Fibroblast of lung (primary cell): Measurements from ENCODE around the gene GALNT11.

Experiments
- CTCF ChIP-seq, 2 donors: IDR thresholded peaks in 1 of 2; conservative IDR thresholded peaks in 1 of 2; 1 replicate in 1 of 2; 2 replicates in 1 of 2; pipeline ENCODE4 v1.5.1; 2011 to 2012; ENCODE audit warnings: low read length in 2 of 2, control low read depth in 1 of 2, inconsistent platforms in 1 of 2, low read depth in 1 of 2, mild to moderate bottlenecking in 1 of 2
- EZH2 ChIP-seq: IDR thresholded peaks from 2 replicates; pipeline ENCODE4 v1.5.1; 2012; ENCODE audit warnings: low read length, control low read depth, mild to moderate bottlenecking; ENCODE audit errors: missing control alignments

- no peak for TF ChIP-seq CTCF (conservative IDR thresholded peaks at IDR 0.05 in 1 of 2, IDR thresholded peaks at IDR 0.05 in 1 of 2; ENCODE audit: low read depth in 1 of 2, low read length in 2 of 2)
- TF ChIP-seq EZH2 = no peak
These were observed 11.5 kb upstream of the GALNT11 start for GRCh38 chr7:152013974-152014373.
